GM21381 (cell line): Measurements from ENCODE around the gene BRIP1.
"Not testable (repeated sequence)": the region's sequence is repeated elsewhere in the genome, so short reads cannot be mapped to it uniquely, and the experiment has no call there.

Experiments used
- ATAC-seq: cut with Tn5 transposase; IDR thresholded peaks from one replicate; pipeline ENCODE4 v1.9.1; 2021; ENCODE audit warnings: mild to moderate bottlenecking, moderate library complexity; ENCODE audit not compliant: unreplicated experiment

BRIP1 gene

DNA sequence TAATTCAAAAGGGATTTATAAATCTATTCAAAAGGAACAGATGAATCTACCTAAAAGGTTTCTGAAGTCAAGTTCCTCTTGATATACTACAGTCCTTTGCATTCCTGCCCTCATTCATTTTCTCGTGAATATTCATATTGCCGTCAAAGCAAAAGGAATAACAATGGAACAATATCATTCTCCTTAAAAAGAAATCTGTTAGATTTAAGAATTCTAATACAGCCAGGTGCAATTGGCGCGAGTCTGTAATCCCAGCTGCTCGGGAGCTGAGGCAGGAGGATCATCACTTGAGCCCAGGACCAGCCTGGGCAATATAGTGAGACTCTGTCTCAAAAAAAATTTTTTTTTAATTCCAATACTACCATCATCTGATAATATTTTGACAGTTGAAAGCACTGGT is 130.3 kb downstream of the BRIP1 start:
- ATAC-seq = no peak

DNA sequence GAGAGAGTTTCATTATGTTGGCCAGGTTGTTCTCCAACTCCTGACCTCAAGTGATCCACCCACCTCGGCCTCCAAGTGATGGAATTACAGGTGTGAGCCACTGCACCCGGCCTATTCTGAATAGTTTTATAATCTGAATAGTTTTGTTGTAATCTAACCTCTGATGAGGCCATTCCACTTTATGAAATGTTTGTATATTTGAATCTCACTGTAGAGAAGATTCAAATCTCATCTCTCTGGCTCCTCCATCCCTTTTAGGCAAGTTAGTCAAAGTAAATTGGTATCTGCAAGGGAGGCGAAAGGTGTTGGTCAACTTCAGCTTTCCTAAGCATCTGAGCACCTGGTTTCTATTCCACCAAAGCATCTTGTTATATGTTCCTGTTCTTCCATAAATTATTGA is 131.2 kb downstream of the BRIP1 start:
- ATAC-seq = no peak

DNA sequence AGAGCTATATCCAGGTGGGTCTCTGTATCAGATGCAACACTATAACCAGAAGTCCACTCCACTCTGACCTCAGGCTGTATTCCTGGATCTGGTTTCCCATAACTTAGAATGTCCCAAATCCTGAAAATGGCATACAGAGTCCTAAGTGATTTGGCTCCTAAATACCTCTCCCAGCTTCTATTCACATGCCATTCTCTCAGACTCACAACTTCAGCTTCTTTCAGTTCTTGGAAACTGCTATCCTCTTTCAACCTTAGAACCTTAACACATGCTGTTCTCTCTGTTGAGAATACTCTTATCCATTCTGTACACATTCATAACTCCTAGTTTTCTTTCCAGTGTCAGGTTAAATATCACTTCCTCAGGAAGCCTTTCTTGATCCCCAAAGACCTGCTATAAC is 132.0 kb downstream of the BRIP1 start:
- ATAC-seq = no peak

DNA sequence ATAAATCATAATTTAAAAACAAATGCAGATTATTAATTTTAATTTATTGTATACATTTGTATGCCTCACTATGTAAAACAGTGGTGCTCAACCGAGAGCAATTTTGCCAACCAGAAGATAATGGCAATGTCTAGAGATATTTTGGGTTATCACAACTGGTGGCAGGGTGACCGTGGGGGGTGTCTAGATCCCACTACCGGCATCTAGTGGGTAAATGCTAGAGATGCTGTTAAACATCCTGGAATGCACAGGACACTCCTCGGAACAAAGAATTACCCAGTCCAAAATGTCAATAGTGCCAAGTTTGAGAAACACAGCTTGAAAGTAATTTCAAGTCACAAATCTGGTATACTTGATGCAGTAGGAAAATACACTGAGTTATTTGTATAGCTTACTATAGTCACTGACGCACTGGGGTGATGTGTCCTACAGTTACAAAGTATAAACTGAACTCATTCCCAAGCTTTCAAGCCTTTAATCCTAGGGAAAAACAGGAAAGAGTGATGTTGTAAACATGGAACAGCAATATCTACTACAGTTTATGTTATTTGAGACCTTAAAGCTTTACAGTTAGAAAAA is 133.5 kb downstream of the BRIP1 start:
- no peak for ATAC-seq

DNA sequence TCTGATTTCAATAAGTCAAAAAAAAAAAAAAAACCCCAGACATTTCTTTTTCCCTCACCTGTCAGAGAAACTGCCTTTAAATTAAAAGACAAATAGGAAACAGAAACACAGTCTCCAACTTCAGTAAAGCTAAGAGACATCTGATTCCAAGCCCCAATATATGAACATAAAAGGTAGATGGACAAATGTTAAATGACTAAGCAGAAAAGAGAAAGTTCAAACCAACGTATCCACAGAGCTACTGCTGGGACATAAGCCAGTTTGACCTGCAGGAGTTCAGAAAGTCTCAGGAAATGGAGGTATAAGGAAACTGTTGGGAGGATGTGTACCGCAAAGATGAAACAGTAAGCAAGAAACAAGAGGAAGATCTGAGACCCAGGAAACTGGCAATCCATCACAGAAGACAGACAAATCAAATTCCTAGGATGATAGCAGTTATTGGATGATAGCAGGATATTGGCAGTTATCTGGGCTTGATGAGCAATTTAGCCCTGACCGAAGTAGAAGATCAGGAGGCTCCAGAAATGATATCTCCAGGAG is 135.0 kb downstream of the BRIP1 start:
- no peak for ATAC-seq

DNA sequence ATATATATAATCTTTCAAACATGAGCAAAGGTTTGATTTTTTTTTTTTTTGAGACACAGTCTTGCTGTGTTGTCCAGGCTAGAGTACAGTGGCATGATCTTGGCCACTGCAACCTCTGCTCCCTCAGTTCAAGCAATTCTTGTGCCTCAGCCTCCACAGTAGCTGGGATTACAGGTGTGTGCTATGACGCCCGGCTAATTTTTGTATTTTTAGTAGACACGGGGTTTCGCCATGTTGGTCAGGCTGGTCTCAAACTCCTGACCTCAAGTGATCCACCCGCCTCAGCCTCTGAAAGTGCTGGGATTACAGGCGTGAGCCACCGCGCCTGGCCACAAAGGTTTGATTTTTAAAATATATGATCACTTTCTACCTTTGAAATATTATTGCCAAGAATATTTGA is 135.5 kb downstream of the BRIP1 start:
- ATAC-seq = not testable (repeated sequence)

DNA sequence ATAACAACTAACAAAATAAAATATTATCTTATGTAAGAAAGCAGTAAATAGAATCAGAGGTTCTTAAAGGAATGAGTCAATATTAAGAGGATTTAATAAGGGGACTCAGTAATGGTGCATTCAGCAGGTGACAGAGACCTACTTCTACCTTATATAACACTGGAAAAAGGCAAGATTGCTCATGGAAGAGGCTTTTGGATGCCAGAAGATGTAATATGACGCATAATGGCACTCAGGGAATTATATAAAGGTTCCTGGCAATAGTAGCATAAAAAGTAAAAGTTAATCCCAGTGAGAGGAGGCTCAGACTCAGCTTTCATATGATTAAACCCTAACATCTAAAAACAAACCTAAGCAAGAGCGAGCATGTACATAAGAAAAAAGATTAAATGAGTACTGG is 136.4 kb downstream of the BRIP1 start:
- ATAC-seq = no peak

DNA sequence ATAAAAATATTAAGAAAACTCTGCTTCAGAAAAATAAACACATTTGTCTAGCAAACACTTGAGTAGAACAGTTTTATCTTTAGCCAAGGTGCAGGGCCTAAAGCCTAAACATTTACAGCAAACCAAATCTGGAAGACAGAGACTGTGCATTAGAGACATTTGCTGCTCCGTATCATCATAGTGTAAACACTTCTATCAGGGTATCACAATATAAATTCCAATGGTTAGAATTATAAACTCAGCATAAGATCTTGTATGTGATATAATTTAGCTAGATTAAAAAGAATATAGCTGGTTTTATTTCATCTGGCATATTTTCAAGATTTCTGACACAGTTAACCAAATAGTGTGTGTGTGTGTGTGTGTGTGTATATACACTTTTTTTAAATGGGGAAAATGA is 138.6 kb downstream of the BRIP1 start:
- ATAC-seq = no peak

DNA sequence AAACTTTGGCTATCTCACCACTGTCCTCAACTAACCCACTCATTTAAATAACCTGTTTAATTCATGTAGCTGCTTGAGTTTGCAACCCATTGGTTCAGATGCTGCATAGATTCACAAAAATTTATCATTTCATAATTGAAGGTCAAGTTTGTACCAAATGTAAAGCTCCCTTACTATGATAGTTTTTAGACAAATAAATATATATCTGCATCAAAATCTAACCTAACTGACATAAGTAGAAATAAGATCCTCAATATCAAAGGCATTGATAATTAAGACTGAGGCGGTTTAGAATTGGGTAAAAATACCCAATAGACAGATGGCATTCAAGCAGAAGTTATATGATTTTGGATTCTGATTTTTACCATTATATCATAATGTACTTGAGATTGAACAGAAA is 139.4 kb downstream of the BRIP1 start:
- no peak for ATAC-seq

DNA sequence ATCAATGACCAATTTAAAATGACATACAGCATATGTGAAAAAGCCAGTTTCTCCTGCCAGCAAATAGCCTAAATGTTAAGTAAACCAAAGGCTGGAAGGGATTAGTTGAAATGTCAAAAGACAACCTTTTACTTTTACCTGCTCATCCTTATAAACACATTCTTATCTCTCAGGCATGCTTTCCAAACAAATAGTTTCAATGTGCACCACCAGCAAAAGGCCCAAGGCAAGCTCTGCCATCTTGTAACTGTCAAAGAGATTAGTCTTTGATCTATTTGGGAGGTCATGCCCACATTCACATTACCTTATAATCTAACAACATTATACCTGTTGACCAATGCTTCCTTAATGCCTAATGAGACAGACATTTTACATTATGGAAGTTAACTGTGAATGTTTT is 140.1 kb downstream of the BRIP1 start:
- no peak for ATAC-seq

DNA sequence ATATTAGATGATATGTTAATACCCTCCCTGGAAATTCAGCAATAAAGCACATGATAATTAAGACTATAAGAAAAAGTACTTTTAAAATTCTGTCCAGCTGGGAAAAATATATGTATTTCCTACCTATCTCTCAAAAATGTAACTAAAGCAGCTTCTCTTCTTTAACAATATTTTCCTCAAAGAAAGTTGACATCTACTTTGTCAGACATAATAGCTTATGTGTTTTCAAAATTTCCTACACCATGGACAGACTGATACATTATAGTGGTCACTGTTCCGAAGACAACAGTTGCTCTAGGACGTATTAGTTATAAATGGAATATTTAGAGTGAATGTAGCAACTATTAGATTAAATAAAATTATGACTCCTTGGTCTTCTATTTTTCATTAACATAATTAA is 140.9 kb downstream of the BRIP1 start:
- ATAC-seq = no peak

DNA sequence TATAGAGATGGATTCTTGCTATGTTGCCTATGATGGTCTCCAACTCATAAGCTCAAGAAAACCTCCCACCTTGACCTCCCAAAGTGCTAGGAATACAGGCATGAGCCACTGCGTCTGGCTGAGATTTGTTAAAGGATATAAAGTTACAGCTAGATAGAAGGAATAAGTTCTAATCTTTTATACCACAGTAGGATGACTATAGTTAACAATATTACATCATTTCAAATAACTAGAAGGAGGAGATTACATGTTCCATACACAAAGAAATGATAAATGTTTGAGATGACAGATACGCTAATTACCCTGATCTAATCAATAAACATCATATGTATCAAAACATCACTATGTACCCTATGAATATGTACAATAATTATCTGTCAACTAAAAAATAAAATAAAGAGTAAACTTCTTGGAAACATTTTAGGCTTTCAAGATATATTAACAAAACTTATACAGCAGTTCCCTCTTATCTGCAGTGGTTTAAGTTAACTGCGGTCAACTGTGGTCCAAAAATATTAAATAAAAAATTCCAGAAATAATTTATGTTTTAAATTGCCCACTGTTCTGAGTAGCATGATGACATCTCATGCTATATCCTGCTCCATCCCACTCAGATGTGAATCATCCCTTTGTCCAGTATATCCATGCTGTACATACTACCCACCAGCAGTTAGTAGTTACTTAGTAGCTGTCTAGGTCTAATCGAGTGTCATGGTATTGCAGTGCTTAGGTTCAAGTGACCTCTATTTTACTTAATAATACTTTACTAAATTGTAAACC is 143.1 kb downstream of the BRIP1 start:
- no peak for ATAC-seq

DNA sequence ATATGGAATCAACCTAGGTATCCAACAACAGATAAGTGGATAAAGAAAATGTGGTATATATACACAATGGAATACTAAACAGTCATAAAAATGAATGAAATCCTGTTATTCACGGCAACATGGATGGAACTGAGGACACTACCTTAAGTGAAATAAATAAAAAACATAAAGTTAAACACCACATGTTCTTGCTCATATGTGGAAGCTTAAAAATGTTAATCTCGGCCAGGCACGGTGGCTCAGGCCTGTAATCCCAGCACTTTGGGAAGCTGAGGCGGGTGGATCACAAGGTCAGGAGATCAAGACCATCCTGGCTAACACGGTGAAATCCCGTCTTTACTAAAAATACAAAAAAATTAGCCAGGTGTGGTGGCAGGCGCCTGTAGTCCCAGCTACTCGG is 144.1 kb downstream of the BRIP1 start:
- ATAC-seq = not testable (repeated sequence)

DNA sequence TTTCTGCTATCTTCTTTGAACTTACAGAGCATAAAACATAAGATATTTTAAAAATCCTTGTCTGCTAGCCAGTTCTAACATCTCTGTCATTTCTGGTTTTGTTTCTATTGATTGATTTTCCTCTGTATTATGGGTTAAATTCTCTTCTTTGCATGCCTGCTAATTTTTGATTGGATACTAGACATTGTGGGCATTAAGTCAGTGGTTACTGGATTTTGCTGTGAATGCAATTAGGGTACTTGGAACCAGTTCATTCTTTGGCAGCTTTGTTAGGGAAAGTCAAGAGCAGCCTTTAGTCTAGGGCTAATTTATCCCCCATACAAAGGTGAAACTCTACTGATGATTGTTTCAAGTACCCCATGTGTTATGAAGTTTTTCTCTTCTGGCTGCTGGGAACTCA is 145.3 kb downstream of the BRIP1 start:
- ATAC-seq = no peak

DNA sequence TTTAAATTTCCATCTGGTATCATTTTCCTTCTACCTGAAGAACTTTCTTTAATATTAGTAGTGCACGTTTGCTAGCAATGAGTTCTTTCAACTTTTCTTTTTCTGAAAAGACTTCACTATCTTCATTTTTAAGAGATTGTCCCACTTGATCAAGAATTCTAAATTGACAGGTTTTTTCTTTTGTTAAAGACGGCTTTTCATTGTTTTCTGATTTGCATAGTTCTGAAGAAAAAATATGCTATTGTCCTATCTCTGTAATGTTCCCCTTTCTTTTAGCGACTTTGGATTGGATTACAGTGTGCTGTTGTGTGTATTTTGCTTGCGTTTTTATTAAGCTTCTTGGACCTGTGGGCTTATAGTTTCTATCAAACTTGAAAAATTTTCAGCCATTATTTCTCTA is 146.0 kb downstream of the BRIP1 start:
- no peak for ATAC-seq

DNA sequence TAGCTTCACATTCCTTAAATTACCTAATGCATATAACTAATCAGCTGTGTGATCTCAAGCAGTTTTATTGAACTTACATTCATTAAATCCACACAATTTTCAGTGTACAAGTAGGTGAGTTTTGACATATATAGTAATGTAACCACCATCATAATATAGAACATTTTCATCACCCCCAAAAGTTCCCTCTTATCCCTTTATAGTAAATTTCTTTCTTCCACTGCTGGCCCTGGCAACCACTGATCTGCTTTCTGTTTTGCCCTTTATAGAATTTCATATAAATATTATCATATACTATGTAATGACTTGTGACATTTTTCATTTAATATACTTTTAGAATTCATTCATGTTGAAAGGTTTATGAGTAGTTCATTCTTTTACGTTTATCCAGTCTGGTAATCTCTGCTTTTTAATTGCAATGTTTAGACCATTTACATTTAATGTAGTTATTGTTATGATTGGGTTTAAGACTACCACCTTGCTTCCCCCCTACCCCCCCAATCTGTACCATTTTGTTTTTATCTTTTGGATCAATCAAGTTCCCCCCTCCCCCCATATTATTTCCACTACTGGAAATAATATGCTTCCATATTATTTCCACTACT is 147.0 kb downstream of the BRIP1 start:
- no peak for ATAC-seq

DNA sequence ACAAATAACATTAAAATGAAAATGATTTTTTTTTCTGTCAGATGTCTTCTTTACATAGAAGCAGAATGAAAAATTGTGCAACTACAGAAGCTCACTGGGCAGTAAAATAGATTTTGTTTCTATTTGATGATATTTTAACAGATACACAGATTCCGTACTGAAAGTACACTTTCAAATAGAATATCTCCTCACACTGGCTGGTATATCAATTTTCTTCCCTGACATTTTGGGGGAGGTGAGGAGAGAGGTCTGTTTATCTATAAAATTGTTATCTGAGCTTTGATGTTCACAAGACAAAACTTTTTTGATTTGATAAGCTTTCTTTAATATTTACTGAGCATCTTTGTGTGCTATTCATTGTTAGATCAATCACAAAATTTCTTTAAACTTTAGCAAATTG is 148.0 kb downstream of the BRIP1 start:
- ATAC-seq = no peak

DNA sequence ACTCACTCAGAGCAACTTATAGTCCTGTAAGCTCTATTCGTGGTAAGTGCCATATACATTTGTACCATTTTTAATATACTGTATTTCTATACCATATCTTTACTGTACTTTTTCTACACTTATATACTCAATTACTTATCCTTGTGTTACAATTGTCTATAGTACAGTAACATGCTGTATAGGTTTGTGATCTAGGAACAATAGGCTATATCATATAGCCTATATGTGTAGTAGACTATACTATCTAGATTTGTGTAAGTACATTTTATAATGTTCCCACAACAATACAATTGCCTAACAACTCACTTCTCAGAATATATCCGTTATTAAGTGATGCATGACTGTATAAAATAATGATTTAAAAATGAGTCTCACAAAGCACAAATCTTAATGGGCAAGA is 149.0 kb downstream of the BRIP1 start:
- no peak for ATAC-seq

DNA sequence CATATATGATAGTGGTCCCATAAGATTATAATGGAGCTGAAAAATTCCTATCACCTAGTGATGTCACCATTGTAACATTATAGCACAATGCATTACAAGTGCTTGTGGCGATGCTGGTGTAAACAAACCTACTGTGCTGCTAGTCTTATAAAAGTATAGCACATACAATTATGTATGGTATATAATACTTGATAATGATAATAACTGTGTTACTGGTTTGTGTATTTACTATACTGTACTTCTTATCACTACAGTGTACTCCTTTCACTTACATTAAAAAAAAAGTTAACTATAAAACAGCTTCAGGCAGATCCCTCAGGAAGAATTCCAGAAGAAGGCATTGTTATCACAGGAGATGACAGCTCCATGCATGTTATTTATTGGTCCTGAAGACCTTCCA is 150.3 kb downstream of the BRIP1 start:
- ATAC-seq = no peak

DNA sequence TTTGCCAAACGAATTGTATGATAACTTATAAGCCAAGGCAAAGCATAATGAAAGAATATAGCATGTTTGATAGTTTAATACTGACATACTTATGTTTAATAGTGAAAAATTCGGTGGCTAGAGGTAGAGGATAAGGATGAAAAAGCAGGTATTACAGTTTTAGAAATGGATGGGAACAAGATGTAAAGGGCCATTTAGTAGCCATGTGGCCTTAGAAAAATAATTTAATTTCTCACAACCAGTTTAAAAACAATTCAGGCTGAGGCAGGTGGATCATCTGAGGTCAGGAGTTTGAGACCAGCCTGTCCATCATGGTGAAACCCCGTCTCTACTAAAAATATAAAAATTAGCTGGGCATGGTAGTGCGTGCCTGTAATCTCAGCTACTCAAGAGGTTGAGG is 152.8 kb downstream of the BRIP1 start:
- ATAC-seq = no peak

DNA sequence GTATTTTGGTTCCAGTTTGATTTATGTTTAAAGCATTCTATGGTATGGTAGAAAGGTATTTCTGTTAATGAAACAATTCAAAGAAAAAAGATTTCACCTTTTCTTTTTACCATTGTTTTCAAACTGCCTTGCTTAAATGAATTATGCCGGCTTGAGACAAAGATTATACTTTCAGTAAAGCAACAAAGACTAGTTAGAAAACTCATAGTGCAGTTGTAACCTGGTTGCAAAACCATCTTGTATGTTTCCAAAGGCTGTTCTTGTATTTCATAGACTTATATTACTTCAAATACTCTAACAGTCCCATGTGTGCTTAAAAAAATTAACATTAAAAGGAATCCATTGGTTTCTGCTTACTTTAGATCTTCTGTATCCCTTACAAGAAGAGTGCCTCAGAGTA is 153.8 kb downstream of the BRIP1 start:
- no peak for ATAC-seq

DNA sequence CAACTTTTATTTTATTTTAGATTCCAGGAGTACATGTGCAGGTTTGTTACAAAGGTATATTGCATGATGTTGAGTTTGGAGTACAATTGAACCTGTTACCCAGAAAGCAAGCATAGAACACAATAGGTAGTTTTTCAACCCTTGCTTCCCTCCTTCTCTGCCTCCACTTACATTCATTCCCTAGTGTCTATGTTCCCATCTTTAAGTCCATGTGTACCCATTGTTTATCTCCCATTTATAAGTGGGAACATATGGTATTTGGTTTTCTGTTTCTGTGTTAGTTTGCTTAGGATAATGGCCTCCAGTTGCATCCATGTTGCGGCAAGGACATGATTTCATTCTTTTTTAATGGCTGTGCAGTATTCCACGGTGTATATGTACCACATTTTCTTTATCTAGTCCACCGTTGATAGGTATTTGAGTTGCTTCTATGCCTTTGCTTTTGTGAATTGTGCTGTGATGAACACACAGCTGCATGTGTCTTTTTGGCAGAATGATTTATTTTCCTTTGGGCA is 158.3 kb downstream of the BRIP1 start:
- no peak for ATAC-seq
